ENCODE measurements around the gene CPEB3.
"Not testable (repeated sequence)": the region's sequence is repeated elsewhere in the genome, so short reads cannot be mapped to it uniquely, and the experiment has no call there.

The CPEB3 gene

DNA sequence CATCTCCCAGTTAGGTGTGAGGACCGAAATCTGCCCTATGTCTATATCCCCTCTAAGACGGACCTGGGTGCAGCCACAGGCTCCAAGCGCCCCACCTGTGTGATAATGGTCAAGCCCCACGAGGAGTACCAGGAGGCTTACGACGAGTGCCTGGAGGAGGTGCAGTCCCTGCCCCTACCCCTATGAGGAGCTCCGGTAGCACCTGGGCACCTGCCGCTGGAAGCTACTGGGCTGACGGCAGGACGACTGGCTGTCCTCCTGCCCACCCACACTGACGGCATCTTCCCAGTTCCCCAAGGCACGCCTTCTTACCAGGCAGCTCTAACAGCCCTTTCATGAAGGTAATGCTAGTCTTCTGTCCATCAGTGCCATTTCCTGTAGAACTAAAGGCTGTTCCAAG lies 74.3 kb downstream of the CPEB3 start:
- not testable (repeated sequence) for DNase-seq (ENCODE audit: low read depth in 3 of 3, low spot score in 1 of 3)

DNA sequence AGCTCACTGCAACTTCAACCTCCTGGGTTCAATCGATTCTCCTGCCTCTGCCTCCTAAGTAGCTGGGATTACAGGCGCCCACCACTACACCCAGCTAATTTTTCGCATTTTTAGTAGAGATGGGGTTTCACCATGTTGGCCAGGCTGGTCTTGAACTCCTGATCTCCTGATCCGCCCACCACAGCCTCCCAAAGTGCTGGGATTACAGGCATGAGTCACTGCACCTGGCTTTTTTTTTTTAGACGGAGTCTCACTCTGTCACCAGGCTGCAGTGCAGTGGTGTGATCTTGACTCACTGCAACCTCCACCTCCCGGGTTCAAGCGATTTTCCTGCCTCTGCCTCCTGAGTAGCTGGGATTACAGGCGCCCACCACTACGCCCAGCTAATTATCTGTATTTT lies 75.7 kb downstream of the CPEB3 start:
- not testable (repeated sequence) for DNase-seq (ENCODE audit: low read depth in 3 of 3, low spot score in 1 of 3)

DNA sequence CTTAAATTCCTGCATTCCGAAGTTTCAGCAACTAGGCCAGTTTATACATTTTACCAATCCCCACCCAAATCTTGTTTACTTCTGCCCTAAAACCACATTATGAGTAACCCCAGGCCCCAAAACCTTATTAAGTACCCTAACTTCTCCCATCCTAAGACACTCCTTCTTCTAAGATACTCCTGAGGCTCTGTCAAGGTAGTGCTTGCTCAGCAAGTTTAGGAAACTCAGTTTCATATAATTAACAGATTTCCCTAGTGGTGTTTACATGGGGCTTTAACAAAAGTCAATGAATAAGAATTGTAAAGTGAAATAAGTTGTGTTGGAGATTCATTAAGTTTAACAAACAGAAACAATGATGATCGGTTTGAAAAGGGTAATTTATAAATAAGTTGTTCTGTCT lies 77.8 kb downstream of the CPEB3 start:
- DNase-seq (ENCODE audit: low read depth in 3 of 3, low spot score in 1 of 3) = no peak

DNA sequence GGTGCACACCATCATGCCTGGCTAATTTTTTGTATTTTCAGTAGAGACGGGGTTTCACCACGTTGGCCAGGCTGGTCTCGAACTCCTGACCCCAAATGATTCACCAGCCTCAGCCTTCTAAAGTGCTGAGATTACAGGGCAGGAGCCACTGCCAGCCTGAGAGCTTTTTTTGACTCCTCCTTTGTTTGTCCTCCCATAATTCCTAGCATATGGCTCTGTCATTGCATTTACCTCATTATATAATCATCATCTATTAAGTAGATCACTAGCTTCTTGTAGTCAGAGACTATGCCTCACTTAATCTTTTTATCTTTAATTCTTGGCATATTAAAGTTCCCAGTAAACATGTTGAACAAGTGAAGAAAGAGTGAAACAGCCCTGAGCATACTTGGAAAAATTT lies 82.1 kb downstream of the CPEB3 start:
- DNase-seq (ENCODE audit: low read depth in 3 of 3, low spot score in 1 of 3) = no peak

GRCh38 chr10:92208157-92208720 lies 82.6 kb downstream of the CPEB3 start:
- DNase-seq (ENCODE audit: low read depth in 3 of 3, low spot score in 1 of 3) = no peak

DNA sequence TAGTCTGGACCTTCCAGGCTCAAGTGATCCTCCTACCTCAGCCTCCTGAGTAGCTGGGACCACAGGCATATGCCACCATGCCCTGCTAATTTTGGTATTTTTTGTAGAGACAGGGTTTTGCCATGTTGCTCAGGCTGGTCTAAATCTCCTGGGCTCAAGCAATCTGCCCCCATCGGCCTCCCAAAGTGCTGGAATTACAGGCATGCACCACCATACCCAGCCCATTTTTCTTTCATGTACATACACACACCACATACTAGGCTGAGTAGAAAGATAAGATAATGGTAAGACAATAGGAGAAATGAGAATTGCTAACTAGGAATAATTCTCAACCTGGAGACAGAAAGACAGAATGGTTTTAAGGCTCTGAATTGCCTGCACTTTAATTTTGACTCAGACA lies 83.8 kb downstream of the CPEB3 start:
- no peak for DNase-seq (ENCODE audit: low read depth in 3 of 3, low spot score in 1 of 3)

- DNase-seq (ENCODE audit: low read depth in 3 of 3, low spot score in 1 of 3) = no peak
Observed at GRCh38 chr10:92203919-92204623, 86.8 kb downstream of the CPEB3 start.

DNA sequence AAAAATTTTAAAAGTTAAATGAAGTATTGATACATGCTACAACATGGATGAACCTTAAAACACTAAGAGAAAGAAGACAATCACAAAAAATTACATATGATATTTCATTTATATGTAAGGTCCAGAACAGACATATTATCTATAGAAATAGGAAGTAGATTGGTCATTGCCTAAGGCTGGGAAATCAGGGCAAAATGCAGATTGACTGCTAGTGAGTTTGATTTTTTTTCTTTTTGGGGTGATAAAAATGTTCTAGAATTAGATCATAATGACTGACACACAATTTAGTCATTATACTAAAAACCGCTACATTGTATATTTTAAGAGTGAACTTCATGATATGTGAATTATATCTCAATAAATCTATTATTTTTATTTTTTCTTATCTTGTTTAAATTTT lies 88.3 kb downstream of the CPEB3 start:
- DNase-seq (ENCODE audit: low read depth in 3 of 3, low spot score in 1 of 3) = no peak

- DNase-seq (ENCODE audit: low read depth in 3 of 3, low spot score in 1 of 3) = no peak
Observed at GRCh38 chr10:92200564-92200963, 90.3 kb downstream of the CPEB3 start.

DNA sequence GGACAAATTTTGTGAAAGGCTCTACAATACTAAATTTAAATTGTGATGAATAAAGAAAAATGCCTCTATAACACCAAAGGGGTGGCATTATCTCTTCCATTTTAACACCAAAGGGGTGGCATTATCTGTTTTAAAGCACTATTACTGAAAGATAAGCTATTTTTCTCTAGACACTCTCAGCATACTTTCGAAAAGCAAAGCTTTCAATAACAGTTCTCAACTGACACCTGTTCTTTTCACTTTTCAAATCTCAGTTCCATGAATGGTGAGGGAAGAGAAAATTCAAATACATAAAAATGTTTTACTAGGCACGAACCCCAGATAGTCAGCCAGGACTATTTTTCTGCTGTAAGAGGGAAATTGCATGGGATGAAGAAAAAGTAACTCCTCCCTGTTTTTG lies 103.8 kb downstream of the CPEB3 start:
- DNase-seq (ENCODE audit: low read depth in 3 of 3, low spot score in 1 of 3) = no peak

GRCh38 chr10:92184977-92185376 lies 105.9 kb downstream of the CPEB3 start:
- DNase-seq (ENCODE audit: low read depth in 3 of 3, low spot score in 1 of 3) = no peak

DNA sequence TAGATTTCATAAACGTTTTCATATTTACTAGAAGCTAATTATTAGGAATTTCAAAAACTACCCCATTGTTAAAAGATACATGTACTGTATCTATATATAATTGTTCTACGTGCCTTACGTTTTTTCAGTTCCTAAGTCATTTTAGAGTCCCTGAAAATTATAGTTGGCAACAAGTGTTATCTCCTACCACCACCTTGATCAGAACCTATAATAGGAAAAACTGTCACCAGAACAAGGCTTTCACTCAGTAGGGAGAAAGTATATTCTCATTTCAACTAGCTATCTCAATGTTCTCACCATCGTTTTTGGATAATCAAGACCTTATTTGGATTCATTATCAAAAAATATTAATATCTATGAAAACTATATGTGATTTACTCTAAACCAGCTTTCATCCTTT lies 107.7 kb downstream of the CPEB3 start:
- no peak for DNase-seq (ENCODE audit: low read depth in 3 of 3, low spot score in 1 of 3)

DNA sequence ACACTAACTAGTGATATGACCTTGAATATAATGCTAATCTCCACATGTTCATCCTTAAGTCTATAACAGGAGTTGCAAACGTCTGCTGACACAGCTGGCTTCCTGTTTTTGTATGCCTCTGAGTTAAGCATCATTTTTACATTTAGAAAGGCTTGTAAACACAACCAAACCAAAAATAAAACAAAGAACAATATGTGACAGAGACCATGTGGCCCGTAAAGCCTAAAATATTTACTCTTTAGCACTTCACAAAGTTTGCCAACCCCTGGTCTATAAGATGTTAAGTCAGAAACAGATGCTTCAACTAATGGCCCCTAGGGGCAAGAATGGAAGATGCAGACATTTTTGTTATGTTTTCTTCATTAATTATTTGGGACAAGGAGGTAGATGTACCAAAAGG lies 109.3 kb downstream of the CPEB3 start:
- DNase-seq (ENCODE audit: low read depth in 3 of 3, low spot score in 1 of 3) = no peak

GRCh38 chr10:92180399-92180798 lies 110.5 kb downstream of the CPEB3 start:
- DNase-seq (ENCODE audit: low read depth in 3 of 3, low spot score in 1 of 3) = no peak

GRCh38 chr10:92177546-92177945 lies 113.3 kb downstream of the CPEB3 start:
- no peak for DNase-seq (ENCODE audit: low read depth in 3 of 3, low spot score in 1 of 3)

- no peak for DNase-seq (ENCODE audit: low read depth in 3 of 3, low spot score in 1 of 3)
Observed at GRCh38 chr10:92175164-92175563, 115.7 kb downstream of the CPEB3 start.

GRCh38 chr10:92173996-92174395 lies 116.9 kb downstream of the CPEB3 start:
- no peak for DNase-seq (ENCODE audit: low read depth in 3 of 3, low spot score in 1 of 3)

DNA sequence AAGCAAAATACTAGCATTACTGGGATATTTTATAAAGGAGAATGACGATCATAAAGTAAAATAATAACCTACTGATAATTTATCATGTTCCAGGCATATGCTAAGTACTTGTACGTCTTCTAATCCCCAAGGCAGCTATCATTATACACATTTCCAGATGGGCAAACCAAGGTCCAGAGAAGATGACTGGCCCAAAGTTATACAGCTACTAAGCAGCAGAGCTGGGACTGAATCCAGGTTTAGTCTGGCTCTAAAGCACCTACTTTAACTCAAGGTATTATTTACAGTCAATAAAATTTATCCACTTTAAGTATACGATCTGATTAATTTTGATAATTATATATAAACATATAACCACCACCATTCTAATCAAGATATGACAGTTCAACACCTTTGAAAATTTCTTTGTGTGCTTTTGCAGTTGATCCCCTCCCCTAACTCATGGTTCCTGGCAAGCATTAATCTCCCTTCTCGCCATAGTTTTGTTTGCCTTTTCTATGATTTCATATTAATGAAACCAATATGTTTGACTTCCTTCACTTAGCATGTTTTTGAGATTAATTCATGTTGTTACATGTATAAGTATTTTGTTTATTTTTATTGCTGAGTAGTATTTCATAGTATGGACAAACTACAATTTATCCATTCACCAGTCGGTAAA lies 126.7 kb downstream of the CPEB3 start:
- no peak for DNase-seq (ENCODE audit: low read depth in 3 of 3, low spot score in 1 of 3)

GRCh38 chr10:92162541-92162940 lies 128.3 kb downstream of the CPEB3 start:
- DNase-seq (ENCODE audit: low read depth in 3 of 3, low spot score in 1 of 3) = no peak

DNA sequence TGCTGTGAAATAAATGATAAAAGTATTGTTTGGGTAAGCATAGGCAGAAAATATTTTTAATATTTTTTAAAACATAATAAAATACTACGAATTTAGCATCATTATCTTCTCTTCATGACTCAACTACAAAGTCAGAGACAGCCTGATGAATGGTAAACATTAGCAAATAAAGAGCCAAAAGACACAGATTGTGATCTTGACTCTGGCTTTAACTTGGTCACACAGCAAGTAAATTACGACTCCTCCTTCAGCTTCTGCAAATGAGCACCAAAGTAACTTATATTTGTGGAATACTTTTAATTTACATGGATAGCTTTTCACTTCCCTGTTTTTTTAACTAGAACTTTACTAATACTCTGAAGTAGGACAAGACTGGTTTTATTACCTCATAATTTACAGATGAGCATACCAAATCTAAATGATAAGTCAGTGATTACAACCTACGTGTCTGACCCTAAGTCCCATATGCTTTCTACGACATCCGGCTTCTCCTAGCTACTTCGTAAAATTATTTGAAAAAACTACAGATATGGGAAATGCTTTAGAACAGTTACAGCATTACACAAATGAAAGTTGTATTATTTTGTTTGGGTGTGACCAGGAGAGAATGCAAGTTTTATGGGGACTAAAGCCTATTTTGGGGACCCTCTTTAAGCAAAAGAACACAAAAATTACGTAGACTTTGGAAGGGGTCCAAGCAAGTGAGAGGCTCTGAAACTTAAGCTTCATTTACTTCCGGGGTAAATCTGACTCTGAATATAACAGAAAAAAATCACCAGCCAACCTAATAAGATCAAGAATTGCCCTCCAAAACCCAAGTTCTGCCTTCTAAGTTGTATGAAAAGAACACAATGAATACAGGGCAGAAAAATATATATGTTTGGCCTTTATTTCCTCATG lies 133.8 kb downstream of the CPEB3 start:
- no peak for DNase-seq (ENCODE audit: low read depth in 3 of 3, low spot score in 1 of 3)

GRCh38 chr10:92150823-92151222 lies 140.1 kb downstream of the CPEB3 start:
- DNase-seq (ENCODE audit: low read depth in 3 of 3, low spot score in 1 of 3) = no peak

GRCh38 chr10:92149261-92149660 lies 141.6 kb downstream of the CPEB3 start:
- DNase-seq (ENCODE audit: low read depth in 3 of 3, low spot score in 1 of 3) = no peak

Measured in stimulated activated CD4-positive, alpha-beta T cell treated with anti-CD3 and anti-CD28 coated beads, TNF-alpha, amount 100 ng/mL, for 1 hour (primary cell).